MM.1S (cell line): ENCODE results near the gene CYTIP.

Experiments
- CTCF ChIP-seq: fragments of 300-600 bp; sonication (generic); IDR thresholded peaks from 2 replicates; pipeline ENCODE4 v1.5.1; 2016; ENCODE audit warnings: antibody characterized with exemption, low read length, mixed read lengths
- EZH2 ChIP-seq: fragments of 300-600 bp; sonication (generic); optimal IDR thresholded peaks from 2 replicates; pipeline ENCODE3; 2017; ENCODE audit warnings: low read depth, mild to moderate bottlenecking, antibody characterized with exemption, low read length, mixed read lengths

- TF ChIP-seq CTCF = no peak
- no peak for TF ChIP-seq EZH2
Observed at GRCh38 chr2:157460897-157461296, 17.0 kb upstream of the CYTIP start.
